ENCODE results near the gene TEX38.

TEX38 gene

GRCh38 chr1:46638921-46639320 is 32.7 kb upstream of the TEX38 start:
- FAIRE-seq (no peak), DNase-seq (ENCODE audit: insufficient read length, low spot score) (no peak)
- TF ChIP-seq, protein P1, sequence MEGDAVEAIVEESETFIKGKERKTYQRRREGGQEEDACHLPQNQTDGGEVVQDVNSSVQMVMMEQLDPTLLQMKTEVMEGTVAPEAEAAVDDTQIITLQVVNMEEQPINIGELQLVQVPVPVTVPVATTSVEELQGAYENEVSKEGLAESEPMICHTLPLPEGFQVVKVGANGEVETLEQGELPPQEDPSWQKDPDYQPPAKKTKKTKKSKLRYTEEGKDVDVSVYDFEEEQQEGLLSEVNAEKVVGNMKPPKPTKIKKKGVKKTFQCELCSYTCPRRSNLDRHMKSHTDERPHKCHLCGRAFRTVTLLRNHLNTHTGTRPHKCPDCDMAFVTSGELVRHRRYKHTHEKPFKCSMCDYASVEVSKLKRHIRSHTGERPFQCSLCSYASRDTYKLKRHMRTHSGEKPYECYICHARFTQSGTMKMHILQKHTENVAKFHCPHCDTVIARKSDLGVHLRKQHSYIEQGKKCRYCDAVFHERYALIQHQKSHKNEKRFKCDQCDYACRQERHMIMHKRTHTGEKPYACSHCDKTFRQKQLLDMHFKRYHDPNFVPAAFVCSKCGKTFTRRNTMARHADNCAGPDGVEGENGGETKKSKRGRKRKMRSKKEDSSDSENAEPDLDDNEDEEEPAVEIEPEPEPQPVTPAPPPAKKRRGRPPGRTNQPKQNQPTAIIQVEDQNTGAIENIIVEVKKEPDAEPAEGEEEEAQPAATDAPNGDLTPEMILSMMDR (IDR thresholded peaks at IDR 0.05; ENCODE audit: insufficient read depth, missing control alignments), result no peak

DNA sequence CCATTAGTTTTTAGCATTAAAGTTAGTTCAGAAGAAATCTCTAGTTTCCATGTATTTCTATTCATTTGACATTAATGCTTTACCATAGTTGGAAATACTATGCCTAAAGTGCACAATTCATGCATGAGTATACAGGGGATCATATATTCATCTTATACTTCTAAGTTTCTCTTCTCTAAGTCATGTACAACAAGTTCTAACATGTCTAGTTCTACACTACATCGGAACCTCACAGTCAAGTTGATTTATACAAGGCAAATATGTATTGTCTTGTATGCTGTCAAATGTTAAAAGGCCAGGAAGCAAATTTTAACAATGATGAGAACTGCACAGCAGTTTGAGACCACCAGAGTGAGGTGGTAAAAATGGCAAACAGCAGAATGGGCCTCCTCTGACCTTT is 32.1 kb upstream of the TEX38 start:
- TF ChIP-seq, protein P1 (IDR thresholded peaks at IDR 0.05; ENCODE audit: insufficient read depth, missing control alignments), result no peak
- DNase-seq (ENCODE audit: insufficient read length, low spot score), result no peak
- no peak for FAIRE-seq

- DNase-seq (ENCODE audit: insufficient read length, low spot score) (no peak), FAIRE-seq (no peak)
- TF ChIP-seq, protein P1 (IDR thresholded peaks at IDR 0.05; ENCODE audit: insufficient read depth, missing control alignments), result no peak
Observed at GRCh38 chr1:46642115-46642680, 29.5 kb upstream of the TEX38 start.

- DNase-seq (ENCODE audit: insufficient read length, low spot score), result no peak
- FAIRE-seq, result no peak
- TF ChIP-seq, protein P1 (IDR thresholded peaks at IDR 0.05; ENCODE audit: insufficient read depth, missing control alignments), result no peak
Observed at GRCh38 chr1:46643368-46643775, 28.3 kb upstream of the TEX38 start.

DNA sequence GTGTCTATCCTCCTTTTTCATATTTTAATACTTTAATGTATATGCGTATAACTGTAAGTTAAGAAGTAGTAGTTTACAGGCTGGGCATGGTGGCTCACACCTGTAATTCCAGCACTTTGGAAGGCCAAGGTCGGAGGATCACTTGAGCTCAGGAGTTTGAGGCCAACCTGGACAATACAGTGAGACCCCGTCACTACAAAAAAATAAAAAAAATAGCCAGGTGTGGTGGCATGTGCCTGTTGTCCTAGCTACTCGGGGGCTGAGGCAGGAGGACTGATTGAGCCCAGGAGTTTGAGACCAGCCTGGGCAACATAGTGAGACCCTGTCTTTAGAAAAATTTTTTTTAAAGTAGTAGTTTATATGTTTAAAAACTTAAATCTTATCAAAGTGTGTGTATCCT is 25.8 kb upstream of the TEX38 start:
- no peak for DNase-seq (ENCODE audit: insufficient read length, low spot score)
- TF ChIP-seq, protein P1 (IDR thresholded peaks at IDR 0.05; ENCODE audit: insufficient read depth, missing control alignments), result no peak
- no peak for FAIRE-seq

- DNase-seq (ENCODE audit: insufficient read length, low spot score) (no peak), FAIRE-seq (no peak)
- TF ChIP-seq, protein P1 (IDR thresholded peaks at IDR 0.05; ENCODE audit: insufficient read depth, missing control alignments), result no peak
Observed at GRCh38 chr1:46646331-46646730, 25.3 kb upstream of the TEX38 start.

GRCh38 chr1:46646844-46647243 is 24.8 kb upstream of the TEX38 start:
- DNase-seq (ENCODE audit: insufficient read length, low spot score) (no peak), FAIRE-seq (no peak)
- TF ChIP-seq, protein P1 (IDR thresholded peaks at IDR 0.05; ENCODE audit: insufficient read depth, missing control alignments), result no peak

Measured in D721Med (cell line).